Measurements from ENCODE around the gene DMC1. TPM values are rescaled to one million over a fixed set of nuclear protein-coding genes. Genes with fewer than 3 reads are reported as not detected.
"Not testable (repeated sequence)": the region's sequence is repeated elsewhere in the genome, so short reads cannot be mapped to it uniquely, and the experiment has no call there.

The DMC1 gene
- total RNA-seq, 2 donors from 2014 or later: 1.2 to 1.4 TPM

- intact Hi-C loops (cut with DNase I): no loop called here
- ATAC-seq: no peak
- no peak for DNase-seq
Observed at GRCh38 chr22:38481871-38482332, 88.1 kb downstream of the DMC1 start.

- intact Hi-C loops (cut with DNase I): no loop called here
- peak in 1 of 2 donors; percentile 7 for ATAC-seq
Observed at GRCh38 chr22:38481162-38481870, 88.7 kb downstream of the DMC1 start.

GRCh38 chr22:38479096-38479837 is 90.7 kb downstream of the DMC1 start:
- DNase-seq (no peak), ATAC-seq (peak in 1 of 2 donors; percentile 6)
- intact Hi-C loops (cut with DNase I): no loop called here

More at GRCh38 chr22:38481162-38481870, 88.7 kb downstream of the DMC1 start:
- DNase-seq: no peak

- DNase-seq (no peak), ATAC-seq (no peak)
- intact Hi-C loops (cut with DNase I): no loop called here
Observed at GRCh38 chr22:38477585-38477984, 92.4 kb downstream of the DMC1 start.

- ATAC-seq (no peak), DNase-seq (no peak)
- intact Hi-C loops (cut with DNase I): no loop called here
Observed at GRCh38 chr22:38474003-38474607, 95.9 kb downstream of the DMC1 start.

- no peak for DNase-seq
- ATAC-seq: no peak
Observed at GRCh38 chr22:38471237-38471636, 98.7 kb downstream of the DMC1 start.

GRCh38 chr22:38470179-38470578 is 99.8 kb downstream of the DMC1 start:
- intact Hi-C loops (cut with DNase I); DNase-seq; ATAC-seq: not testable (repeated sequence)

More at GRCh38 chr22:38471237-38471636, 98.7 kb downstream of the DMC1 start:
- intact Hi-C loops (cut with DNase I): no loop called here

- no peak for DNase-seq
- ATAC-seq: no peak
- intact Hi-C loops (cut with DNase I): no loop called here
Observed at GRCh38 chr22:38469306-38469781, 100.6 kb downstream of the DMC1 start.

Other genes with a start within 250 kb of the DMC1 start
- gene KCNJ4, start 115.0 kb downstream of the DMC1 start, total RNA-seq: 10 to 100 TPM in 1 of 2 donors, 1 to 10 TPM in 1; 7.2 to 15.9 TPM
- gene KDELR3, start 102.1 kb downstream of the DMC1 start, total RNA-seq: 10 to 100 TPM in 1 of 2 donors, 1 to 10 TPM in 1; 9.2 to 10.1 TPM
- gene DDX17, start 63.9 kb downstream of the DMC1 start, total RNA-seq: 100 to 1,000 TPM; 209 to 220 TPM
- gene FAM227A, start 86.2 kb upstream of the DMC1 start, total RNA-seq: under 1 TPM; 0.44 to 0.68 TPM
- gene CBY1, start 86.5 kb upstream of the DMC1 start, total RNA-seq: 10 to 100 TPM; 36.0 to 39.1 TPM
- gene TOMM22, start 111.8 kb upstream of the DMC1 start, total RNA-seq: 10 to 100 TPM; 56.0 to 67.2 TPM
- gene JOSD1, start 130.8 kb upstream of the DMC1 start, total RNA-seq: 10 to 100 TPM; 22.7 to 33.2 TPM
- 10 to 100 TPM; 25.1 to 33.5 TPM for gene GTPBP1, start 135.8 kb upstream of the DMC1 start, total RNA-seq
- gene SUN2, start 185.8 kb upstream of the DMC1 start, total RNA-seq: 100 to 1,000 TPM; 109 to 133 TPM
- 10 to 100 TPM in 1 of 2 donors, 1 to 10 TPM in 1; 8.8 to 10.8 TPM for gene DNAL4, start 224.0 kb upstream of the DMC1 start, total RNA-seq